GM19099 (cell line): Measurements from ENCODE around the gene UNC5CL.

ENCODE experiments used
- POLR2A ChIP-seq: IDR thresholded peaks from 3 replicates; pipeline ENCODE4 v1.6.1; 2011; ENCODE audit warnings: low read depth; ENCODE audit not compliant: insufficient read length; ENCODE audit errors: extremely low read depth

Gene UNC5CL

DNA sequence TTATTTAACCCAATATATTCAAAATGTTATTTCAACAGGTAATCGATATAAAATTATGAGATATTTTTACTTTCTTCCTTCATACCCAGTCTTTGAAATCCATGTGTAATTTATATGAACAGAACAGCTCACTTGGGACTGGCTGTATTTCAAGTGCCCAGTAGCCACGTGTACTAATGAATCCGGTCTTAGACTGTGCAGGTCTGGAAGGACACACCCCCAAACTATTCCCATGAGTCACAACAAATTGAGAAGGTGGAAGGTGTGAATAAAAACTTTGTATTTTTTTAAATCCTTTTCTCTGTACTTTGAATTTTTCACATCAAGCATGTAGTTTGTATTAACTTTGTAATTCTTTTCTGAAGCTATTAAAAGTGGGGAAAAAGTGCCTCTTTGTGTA lies 2.8 kb downstream of the UNC5CL start:
- no peak for TF ChIP-seq POLR2A

DNA sequence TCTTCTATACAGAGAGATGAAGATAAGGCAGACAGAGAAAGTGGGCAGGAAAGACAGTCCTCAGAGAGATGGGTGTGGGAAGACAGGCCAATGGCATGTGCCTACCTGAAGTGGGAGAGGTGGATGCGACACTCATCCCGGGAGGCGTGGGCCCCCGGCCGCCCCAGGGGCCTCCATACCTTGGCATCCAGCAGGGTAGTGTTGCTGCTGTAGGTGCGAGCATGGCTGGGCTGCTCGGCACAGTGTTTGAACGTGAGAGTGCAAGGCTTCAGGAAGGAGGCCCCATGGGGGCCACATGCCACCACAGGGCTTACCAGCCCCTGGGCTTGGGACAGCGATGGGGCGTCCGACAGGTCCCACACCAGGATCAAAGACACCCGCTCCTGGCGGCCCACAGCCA lies 5.2 kb downstream of the UNC5CL start:
- TF ChIP-seq POLR2A, result no peak

DNA sequence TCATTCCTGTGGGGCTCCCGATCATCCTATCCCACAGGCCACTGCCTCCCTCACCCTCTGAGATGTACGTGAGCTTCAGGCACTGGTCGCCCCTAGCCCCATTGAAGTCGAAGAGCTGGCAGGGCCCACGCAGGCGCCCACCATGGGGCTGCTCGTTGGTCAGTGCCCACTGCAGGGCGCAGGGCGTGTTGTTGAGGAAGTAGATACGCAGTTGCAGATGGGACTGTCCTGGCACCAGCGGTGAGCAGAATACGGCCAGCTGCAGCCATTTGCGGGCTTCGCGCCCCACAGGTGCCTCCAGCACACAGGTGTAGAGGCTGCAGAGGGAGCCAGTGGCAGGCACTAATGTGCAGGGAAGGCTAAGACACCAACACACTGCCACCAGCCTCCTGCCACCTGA lies 6.2 kb downstream of the UNC5CL start:
- TF ChIP-seq POLR2A, result no peak

DNA sequence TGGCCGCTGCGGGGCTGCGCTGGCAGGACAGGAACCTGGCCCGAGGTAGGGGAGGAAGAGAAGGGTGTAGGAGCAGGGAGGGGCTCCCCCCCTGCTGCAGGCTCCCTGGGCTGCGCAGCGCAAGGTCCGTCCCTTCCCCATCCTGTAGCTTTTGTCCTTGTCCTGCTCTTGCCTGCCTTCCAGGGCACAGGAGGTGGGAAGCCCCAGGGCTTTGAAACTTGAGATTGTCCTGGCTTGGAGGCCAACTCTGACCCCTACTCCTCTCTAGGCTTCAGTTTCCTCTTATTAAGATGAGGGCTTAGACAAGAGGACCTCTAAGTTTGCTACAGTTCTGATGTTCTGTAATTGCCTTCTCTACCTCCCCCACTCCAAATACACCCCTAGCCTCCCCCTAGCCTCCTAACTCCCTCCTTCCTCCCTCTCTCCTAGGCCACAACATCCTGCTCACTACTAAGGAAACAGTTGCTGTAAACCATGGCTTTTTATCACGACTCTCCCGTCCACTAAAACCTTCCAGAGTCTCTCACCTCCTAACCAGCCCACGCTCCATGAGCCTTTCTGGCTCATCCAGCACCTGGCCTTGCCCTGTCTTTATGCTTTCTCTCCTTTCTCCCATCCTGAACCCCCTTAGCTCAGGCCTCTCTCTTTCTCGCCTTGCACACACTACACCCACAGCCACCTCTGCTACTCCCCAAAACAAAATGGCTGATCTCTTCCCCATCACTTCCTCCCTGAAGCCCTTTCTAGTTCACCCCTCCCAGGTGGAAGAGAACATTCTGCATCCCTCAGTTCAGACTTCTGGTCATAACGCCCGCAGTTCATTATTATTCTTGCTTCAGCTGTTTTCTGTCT lies 10.2 kb downstream of the UNC5CL start:
- no peak for TF ChIP-seq POLR2A

DNA sequence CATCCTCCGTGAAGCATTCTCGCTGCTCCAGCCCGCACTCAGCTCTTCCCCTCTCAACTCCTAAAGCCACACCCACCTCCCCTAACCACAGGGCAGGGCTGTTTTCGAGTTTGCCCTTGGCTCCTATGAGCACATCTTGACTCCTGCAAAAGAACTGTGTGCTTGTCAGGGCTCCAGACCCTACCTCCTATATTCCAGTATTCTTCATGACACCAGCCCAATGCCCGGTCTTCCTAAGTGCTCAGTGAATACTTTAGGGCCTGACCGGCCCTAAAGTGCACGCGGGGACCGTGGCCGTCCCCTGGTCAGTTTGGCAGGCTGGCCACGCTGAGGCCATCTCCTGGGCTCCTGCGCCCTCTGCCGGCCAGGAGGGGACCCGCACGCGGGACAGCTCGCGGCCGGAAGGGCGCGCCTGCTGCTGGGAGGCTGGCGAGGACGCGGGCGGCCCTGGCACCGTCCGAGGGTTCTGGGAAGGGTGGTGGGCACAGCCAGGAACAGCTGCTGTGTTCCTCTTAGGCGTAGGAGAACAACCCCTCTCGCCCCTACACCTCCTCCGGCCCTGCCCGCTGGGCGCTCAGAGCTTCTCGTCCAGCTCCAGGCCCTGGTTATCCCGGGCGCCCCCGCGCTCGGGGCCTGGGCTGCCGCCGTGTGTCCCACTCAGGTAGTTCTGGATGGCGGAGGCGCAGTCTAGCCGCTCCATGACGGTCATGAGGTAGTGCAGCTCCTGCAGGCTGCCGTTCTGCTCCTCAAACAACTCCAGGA lies 11.0 kb downstream of the UNC5CL start:
- peak; percentile 52 for TF ChIP-seq POLR2A

DNA sequence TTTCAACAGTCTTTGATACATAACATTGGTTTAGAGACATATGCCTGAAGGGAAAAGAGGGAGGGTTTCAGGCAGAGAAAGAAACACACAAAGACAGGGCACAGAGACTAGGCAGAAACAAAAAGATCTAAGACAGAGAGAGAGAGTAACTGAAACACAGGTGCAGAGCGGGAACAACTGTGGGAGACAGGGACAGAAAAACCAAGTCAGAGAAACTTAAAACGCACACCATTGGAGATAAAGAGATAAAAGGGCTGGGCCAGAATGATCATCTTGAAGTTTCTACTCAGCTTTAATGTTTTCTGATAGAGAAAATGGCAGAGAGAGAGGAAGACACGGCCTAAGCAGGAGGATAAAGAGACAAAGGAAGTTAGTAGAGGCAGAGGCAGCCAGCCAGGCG lies 11.8 kb downstream of the UNC5CL start:
- no peak for TF ChIP-seq POLR2A

DNA sequence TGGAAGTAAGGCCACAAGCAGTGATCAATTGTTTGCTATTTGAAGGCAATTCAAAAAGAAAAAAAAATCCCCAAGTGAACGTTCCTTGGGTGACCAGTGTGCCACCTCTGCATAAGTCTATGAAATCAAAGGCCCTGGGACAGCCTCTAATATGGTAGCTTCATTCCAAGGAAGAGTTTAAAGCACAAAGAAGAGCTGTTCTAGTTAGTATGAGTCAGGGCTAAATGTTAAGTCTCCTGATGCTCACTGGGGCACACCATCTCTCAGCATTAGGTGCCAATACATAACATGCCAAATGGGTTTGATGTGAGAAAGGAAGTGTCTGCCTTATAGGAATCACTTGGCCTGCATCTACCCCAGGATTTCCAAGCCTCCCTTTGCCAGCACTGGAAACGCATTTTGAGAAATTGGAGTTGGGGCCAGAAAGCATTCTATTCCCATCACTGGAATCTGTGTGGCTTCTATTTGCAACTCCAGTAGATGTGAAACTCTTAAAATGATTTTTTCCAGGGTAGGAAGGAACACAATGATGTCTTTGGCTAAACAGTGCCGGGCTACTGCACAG lies 13.0 kb downstream of the UNC5CL start:
- TF ChIP-seq POLR2A, result no peak

DNA sequence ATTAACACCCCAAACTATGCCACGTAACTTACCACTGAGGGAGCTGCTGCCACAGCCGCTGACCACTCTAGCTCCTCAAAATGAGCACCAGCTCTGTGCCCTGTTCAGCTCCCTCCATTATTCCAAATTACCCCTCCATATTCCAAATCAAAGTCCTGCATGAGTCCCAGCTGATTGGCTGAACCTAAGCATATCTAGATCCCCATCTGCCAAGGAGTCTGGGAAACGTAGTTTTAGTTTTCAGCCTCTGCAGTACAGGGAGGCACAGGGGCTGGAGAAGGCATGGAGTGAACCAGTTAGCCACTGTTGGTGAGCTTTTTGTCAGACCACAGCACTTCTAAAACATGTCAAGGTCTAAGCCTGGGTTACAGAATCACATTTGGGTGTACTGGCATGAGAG lies 15.9 kb downstream of the UNC5CL start:
- no peak for TF ChIP-seq POLR2A

DNA sequence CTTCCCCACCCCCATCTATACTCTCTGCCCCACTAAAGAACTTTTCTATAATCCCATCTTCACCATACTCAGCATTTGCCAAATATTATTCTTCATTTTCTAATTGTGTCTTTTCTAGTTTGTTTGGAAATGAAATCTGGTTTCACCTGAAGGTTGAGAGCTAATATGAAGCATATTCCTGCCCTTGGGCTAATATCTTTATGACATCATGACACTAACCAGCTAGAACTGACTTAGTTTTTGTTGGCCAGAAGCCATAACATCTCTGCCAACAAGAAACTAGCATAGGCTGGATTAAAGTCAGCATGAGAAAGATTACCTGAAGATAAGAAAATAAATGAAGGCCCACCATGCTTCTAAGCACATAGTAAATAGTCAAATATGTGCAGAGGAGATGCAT lies 16.7 kb downstream of the UNC5CL start:
- TF ChIP-seq POLR2A, result no peak

DNA sequence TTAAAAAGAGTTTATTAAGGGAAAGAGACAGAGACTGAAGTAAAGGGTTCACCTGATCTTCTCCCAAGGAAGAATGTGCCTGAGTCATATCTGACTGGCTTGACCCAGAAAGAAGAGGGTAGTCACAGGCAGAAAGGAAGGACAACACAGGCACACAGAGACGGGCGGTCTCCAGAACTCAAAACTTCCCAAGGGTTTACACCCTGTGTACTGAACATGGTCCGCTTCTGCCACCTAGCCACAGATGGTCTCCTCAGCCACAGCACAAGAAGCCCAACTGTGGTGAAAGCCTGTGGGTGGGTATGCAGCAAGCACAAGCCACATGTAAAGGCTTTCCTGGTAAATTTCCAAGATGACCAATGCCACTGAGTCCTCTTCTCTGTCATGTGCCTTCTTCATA lies 17.2 kb downstream of the UNC5CL start:
- no peak for TF ChIP-seq POLR2A

DNA sequence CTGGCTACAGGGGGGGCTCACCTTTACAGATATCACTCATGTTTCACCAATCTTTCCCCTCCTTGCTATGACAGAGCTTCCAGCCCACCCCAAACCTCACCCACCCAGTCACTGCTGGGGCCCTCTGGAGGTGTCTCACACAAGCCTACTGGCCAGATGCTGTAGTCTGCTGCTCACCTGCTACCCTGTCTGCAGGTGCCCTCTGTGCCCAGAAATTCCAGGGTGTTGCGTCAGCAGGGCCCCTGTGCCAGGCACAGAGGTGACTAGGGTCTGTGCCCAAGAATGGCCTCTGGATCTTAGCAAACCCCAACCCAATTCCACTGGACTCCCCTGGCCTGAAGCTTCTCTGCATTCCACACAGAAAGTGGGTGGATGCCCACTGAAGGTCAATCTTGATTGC lies 21.4 kb downstream of the UNC5CL start:
- TF ChIP-seq POLR2A, result no peak

DNA sequence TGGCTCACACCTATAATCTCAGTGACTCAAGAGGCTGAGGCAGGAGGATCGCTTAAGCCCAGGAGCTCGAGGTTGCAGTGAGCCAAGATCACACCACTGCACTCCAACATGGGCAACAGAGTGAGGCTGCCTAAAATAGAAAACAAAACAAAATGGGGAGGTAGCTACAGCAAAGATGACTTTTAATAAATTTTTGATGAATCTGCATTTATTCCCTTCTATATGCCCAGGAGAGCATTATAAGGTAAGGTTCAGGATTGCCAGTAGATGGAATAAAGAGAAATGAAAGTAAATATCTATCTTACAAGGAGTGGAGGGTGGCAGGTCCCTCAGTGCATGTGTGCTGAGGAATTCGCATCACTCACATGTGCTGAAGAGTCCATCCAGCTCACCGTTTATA lies 24.2 kb downstream of the UNC5CL start:
- no peak for TF ChIP-seq POLR2A

DNA sequence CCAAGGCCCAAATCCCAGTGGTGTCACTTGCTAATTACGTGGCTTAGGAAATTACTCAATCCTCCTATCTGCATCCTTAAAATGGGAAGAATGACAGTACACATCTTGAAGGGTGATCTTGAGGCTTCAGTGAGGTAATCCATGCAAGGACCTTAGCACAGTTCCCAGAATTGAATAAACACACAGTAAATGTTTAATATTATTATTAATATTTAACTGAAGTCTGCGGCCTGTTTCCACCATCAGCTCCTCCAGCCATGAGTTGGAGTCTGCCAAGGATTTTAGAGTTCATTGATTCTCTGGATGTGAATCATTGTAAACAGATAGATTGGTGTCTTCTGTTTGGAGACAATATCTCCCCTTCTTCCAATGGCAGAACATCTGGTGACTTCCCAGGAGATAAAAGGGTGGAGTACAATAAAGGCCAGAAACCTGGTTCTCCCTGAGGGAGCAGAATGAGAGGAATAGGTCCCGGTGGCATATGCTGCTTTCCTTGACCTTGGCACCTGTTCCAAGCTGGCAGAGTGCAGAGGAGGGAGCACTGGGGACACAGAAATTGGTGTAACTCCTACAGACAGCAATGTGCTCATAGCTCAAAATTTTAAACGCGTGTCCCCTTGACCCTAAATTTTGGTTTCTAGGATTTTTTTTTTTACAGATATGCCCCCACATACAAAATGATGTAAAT lies 25.4 kb downstream of the UNC5CL start:
- no peak for TF ChIP-seq POLR2A

DNA sequence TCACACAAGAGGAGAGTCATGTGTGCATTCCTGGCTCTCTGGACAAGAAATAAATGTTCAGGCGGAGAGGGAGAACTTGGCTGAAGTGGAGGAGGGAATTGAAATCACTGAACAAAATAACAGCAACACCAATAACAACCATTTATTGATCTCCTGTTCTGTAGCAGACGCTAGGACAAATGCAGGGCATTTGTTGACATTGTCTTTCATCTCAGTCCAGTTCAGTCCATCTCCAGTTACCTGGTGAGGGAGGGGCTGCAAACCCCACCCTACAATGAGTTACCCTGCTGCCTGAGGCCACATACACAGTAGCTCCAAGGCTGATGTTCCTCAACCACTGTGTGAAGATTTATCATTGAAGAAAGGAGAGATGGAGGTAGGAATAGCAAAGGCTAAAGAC lies 27.3 kb downstream of the UNC5CL start:
- TF ChIP-seq POLR2A, result no peak

DNA sequence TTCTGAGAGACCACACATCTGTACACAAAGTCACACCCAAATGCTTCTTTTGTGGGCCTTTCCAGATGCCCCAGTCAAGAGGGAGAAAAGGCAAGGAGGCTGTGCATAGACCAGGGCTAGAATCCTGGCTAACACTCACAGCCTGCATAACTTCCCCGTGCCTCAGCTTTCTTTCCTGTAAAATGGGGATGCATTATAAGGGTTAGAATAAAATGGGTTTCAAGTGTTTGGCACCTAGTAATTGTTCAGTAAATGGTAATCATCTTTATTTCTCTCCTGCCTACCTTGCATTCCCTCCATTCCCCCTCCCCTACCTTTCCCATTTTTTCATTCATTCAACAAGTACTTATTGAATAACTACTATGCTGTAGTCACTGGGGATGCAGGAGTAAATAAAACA lies 29.4 kb downstream of the UNC5CL start:
- TF ChIP-seq POLR2A, result no peak

DNA sequence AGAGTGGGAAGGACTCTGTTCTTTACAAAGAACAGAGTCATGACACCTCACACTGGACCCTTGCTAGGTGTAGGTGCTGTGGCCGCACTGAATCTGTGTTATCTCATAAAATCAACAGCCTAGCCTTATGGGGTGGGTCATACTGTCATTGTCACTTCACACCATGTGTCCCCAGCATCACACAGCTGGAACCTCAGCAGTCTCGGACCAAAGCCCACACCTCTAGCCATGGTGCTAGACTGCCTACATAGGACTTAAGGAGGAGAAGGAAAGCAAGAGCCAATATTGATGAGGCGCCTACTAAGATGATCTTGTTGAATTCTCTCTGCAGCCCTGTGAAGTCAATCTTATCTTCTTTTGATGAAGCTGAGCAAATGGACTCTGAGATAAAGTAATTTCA lies 31.0 kb downstream of the UNC5CL start:
- no peak for TF ChIP-seq POLR2A

DNA sequence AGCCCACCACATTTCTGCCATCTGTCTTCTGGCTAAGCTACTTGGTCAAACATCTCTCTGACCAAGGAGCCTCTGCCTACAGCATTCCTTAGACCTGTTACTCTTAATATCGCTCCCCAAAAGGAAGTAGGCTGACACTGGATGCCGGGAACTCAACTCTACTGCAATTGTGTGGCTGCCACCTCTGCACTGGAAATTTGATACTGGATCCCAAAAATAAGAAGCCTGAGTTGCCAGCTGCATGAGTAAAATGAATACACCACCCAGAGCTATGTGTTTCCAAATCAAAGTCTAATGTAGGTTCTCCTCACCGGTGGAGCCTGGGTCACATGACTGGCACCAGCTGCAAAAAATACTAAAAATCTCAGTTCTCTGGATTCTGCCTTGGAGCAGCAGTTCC lies 36.9 kb downstream of the UNC5CL start:
- no peak for TF ChIP-seq POLR2A
